SH-SY5Y (cell line): ENCODE results near the gene BSN.

Experiments used
- GATA2 ChIP-seq: IDR thresholded peaks from 2 replicates; pipeline ENCODE4 v1.6.1; 2011; ENCODE audit warnings: mild to moderate bottlenecking, low read depth, low read length
- GATA3 ChIP-seq: IDR thresholded peaks from 2 replicates; pipeline ENCODE4 v1.6.1; 2011; ENCODE audit warnings: low read depth, mild to moderate bottlenecking, low read length, moderate library complexity

DNA sequence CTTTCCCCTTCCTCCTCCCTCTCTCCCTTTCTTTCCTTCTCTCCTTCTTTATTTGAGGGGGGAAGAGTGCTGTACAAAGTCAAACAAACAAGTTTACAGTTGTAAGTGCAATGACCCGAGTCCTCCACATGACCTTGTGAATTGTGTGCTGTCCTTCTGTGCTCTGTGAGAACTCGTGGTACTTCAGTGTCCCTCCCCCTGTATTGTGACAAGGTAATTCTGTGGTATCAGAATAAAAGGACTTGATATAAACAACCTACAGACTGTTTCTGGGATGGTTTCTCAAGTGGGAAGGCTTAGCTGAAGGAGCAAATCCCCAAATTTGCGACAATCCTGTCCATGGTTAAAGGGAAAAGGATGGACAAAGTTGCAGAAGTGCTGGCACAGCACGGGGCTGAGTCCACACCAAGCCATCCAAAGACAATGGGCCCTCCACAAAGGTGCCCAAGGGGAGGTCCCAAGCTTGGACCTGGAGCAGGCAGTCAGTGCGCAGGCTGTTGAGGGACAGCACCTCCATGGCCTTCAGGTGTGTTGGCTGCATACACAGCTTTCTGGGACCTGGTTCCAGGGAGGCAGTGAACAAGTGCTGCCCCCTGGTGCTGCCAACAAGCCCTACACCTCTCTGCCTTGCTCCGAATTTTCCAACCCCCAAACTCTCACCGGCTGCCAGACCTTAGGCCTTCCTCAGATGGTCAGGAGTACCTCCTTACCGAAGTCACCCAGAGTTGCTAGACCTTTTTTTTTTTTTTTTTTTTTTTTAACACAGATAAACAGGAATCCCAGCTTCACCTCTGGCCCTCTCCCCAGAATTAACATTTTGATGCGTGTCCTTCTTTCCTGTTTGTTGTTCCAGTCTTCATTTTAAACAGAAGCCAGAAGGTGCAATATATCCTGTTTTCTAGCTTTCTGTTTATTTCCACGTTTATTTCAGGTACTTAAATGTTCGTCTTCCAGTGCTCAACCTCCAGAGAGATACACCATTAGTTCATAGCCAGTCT lies 117.3 kb downstream of the BSN start:
- no peak for TF ChIP-seq GATA2
- TF ChIP-seq GATA3, result no peak
